22Rv1 (cell line): ENCODE measurements around the gene SARNP.
A peak's percentile ranks its signal among the peaks of the same experiment; 100 is the strongest.

Experiments used
- H3K27ac ChIP-seq: fragments of 450-650 bp; 2 replicates; pipeline ENCODE4 v1.5.1; 2017
- CTCF ChIP-seq: fragments of 450-650 bp; IDR thresholded peaks from 2 replicates; pipeline ENCODE4 v1.5.1; 2017; ENCODE audit warnings: mild to moderate bottlenecking
- ZFX ChIP-seq: fragments of 450-650 bp; IDR thresholded peaks from 2 replicates; pipeline ENCODE4 v1.6.1; 2017; ENCODE audit warnings: antibody characterized with exemption, borderline replicate concordance

SARNP gene

GRCh38 chr12:55720894-55721444, 96.6 kb downstream of the SARNP start:
- H3K27ac ChIP-seq = peak overlapping the region; percentile 99
- no peak for TF ChIP-seq ZFX
- peak; percentile 89 for TF ChIP-seq CTCF

- no peak for TF ChIP-seq ZFX
- no peak for TF ChIP-seq CTCF
- peak within 1 kb of the TSS; percentile 99 for H3K27ac ChIP-seq
These were observed 97.4 kb downstream of the SARNP start, which contains the start of gene RDH5 for GRCh38 chr12:55720071-55720564. TSS of gene RDH5 (plus strand) at chr12:55720393. CDS start at chr12:55721185, 792 bp downstream.

GRCh38 chr12:55719371-55719770, 98.2 kb downstream of the SARNP start:
- TF ChIP-seq ZFX (no peak), CTCF (no peak)

GRCh38 chr12:55718624-55719275, 98.8 kb downstream of the SARNP start:
- H3K27ac ChIP-seq = peak overlapping the region; percentile 99
- TF ChIP-seq CTCF (no peak), ZFX (no peak)

More at GRCh38 chr12:55719371-55719770, 98.2 kb downstream of the SARNP start:
- peak overlapping the region; percentile 99 for H3K27ac ChIP-seq

- no peak for TF ChIP-seq ZFX
- TF ChIP-seq CTCF = no peak
- peak overlapping the region; percentile 99 for H3K27ac ChIP-seq
These were observed 99.5 kb downstream of the SARNP start for GRCh38 chr12:55718015-55718414.

- H3K27ac ChIP-seq = peak overlapping the region; percentile 99
- TF ChIP-seq CTCF (no peak), ZFX (no peak)
These were observed 100.2 kb downstream of the SARNP start for GRCh38 chr12:55717011-55718007.
